Epithelial cell of proximal tubule (primary cell): ENCODE measurements around the gene DNAH1. TPM values are rescaled to one million over a fixed set of nuclear protein-coding genes. Genes with fewer than 3 reads are reported as not detected.

Source experiments
- DNase-seq: peaks from one replicate; pipeline ENCODE4 v3.0.0-alpha.2; 2011; ENCODE audit warnings: low read depth
- H3K4me3 ChIP-seq: 2 replicates; pipeline ENCODE4 v1.5.1; 2011; ENCODE audit warnings: low read depth, mild to moderate bottlenecking, low read length
- total RNA-seq: library from RNA; depleted of rRNA; stranded (reverse); fragments of >200 nt; gene quantifications from 2 replicates; pipeline ENCODE4 v1.2.3, GENCODE V29; 2015
- TF ChIP-seq, protein P1 (sequence below): conservative IDR thresholded peaks from 2 replicates; pipeline ENCODE4 v1.5.1; 2012; ENCODE audit warnings: low read depth, mild to moderate bottlenecking, low read length

Gene DNAH1
- total RNA-seq, 1 donor from 2014 or later, result 0.29 TPM

DNA sequence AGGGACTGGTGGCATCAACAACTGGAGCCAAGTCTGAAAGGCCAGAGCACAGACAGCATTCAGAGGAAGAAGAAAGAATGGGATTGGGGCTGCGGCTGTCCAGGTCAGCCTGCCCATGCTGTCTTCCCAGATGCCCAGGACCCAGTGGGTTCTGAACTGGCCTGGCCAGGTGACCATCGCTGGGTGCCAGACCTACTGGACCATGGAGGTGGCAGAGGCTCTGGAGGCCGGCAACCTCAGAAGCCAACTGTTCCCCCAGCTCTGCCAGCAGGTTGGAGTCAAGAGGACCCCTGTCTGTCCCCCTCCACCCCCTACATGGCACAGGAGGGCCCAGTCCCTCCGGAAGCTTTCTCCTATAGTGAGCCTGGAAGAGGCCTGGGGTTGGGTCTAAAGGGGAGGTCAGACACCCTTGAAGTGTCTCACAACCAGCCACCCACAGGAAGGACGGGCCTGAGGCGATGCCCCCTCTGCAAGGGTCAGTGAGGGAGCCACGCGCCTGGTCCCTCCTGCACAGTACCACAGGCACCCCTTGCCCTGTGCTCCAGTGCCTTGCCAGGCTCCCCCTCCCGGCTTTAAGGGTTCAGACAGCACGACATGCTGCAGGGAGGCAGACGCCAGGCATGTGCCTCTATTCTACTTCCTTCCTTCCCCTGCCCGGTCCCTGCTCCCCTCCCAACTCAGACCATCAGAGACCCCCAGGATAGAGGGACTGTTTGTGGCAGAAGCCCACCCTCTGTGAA lies 43.2 kb downstream of the DNAH1 start:
- TF ChIP-seq, protein P1, sequence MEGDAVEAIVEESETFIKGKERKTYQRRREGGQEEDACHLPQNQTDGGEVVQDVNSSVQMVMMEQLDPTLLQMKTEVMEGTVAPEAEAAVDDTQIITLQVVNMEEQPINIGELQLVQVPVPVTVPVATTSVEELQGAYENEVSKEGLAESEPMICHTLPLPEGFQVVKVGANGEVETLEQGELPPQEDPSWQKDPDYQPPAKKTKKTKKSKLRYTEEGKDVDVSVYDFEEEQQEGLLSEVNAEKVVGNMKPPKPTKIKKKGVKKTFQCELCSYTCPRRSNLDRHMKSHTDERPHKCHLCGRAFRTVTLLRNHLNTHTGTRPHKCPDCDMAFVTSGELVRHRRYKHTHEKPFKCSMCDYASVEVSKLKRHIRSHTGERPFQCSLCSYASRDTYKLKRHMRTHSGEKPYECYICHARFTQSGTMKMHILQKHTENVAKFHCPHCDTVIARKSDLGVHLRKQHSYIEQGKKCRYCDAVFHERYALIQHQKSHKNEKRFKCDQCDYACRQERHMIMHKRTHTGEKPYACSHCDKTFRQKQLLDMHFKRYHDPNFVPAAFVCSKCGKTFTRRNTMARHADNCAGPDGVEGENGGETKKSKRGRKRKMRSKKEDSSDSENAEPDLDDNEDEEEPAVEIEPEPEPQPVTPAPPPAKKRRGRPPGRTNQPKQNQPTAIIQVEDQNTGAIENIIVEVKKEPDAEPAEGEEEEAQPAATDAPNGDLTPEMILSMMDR, result no peak
- no peak for DNase-seq
- H3K4me3 ChIP-seq, result no peak overlapping the region

DNA sequence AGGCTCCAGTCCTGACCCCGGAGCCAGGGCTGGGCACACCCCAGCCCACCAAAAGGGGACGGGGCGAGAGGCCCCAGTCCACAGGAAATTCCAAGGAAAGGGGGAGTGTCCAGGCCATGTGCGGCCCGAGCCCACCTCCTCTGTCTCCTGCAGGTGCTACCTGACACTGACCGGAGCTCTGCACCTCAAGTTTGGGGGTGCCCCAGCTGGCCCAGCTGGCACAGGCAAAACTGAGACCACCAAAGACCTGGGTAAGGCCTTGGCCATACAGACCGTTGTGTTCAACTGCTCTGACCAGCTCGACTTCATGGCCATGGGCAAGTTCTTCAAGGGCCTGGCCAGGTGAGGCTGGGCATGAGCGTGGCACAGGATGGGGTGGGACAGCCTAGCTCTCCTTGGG lies 44.9 kb downstream of the DNAH1 start:
- no peak for DNase-seq
- TF ChIP-seq, protein P1, result no peak
- H3K4me3 ChIP-seq, result no peak overlapping the region

DNA sequence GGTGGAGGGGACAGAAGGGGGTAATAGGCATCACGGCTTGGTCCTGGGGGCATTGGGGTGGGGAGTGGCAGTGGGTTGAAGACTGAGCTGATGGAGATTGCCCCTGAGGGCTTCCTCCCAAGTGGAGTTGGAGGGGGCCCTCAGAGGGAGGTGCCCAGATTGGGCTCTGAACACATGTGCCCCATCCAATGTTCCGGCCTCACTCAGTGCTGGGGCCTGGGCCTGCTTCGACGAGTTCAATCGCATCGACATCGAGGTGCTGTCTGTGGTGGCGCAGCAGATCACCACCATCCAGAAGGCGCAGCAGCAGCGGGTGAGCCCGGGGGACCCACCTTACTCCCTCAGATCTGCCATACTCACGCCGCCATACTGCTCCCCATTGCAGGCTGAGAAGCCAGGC lies 45.3 kb downstream of the DNAH1 start:
- no peak for DNase-seq
- TF ChIP-seq, protein P1, result no peak
- H3K4me3 ChIP-seq, result no peak overlapping the region

DNA sequence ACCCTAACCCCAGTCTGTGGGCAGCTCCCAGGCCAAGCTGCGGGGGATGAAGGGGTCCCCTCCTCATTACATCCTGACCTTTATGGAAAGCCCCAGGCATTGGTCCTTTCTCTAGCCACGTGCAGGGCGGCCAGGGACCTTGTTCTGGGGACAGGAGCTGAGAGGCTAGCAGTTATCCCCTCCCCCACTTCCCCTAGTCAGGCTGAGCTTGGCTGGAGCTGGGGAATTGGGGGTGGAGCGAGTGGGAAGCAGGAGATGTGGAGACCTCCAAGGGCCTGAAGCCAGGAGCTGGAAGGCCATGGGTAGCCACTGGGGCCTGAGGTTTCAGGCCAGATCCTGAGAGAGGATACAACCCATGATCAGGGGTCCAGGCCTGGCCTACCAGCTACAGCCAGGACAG lies 45.8 kb downstream of the DNAH1 start:
- DNase-seq, result no peak
- H3K4me3 ChIP-seq, result no peak overlapping the region
- TF ChIP-seq, protein P1, result no peak

DNA sequence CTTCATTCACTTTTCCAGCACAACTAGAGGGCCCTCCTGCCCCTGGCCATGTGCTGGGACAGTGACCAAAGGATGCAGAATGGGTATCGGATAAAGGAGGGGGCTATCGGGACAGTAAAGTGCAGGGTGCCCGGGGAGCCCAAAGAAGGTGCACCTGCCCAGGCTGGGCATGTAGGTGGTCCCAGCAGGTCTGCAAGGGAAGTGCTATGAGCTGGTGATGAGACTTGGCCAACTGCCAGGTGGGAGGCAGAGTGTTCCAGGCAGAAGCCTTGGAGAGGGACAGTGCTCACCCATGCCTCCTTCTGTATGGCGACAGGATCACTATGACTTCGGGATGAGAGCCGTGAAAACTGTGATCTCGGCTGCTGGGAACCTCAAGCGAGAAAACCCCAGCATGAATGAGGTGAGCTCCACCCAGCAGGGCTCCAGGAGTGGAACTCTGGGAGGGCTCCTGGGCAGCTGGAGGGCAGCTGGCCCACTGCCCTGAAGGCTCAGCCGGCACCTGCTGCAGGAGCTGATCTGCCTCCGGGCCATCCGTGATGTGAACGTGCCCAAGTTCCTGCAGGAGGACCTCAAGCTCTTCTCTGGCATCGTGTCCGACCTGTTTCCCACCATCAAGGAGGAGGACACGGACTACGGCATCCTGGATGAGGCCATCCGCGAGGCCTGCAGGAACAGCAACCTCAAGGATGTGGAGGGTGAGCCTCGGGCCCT lies 48.4 kb downstream of the DNAH1 start:
- no peak overlapping the region for H3K4me3 ChIP-seq
- TF ChIP-seq, protein P1, result no peak
- no peak for DNase-seq

DNA sequence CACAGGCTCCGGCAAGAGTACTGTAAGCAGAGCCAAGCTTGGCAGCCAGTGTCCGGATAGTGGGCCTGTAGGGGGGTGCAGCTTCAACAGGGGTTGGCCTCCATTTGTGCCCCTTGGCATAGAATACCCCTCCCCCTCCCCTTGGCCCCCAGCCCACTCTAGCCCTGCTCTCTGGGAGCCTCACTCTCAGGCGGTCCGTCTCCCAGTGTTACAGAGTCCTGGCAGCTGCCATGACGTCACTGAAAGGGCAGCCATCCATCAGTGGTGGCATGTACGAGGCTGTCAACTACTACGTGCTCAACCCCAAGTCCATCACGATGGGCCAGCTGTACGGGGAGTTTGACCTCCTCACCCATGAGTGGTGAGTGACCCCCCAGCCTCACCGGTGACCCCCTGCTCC lies 50.4 kb downstream of the DNAH1 start:
- TF ChIP-seq, protein P1, result no peak
- no peak overlapping the region for H3K4me3 ChIP-seq
- no peak for DNase-seq
